Measurements from ENCODE around the gene VSTM1. TPM values are rescaled to one million over a fixed set of nuclear protein-coding genes. Genes with fewer than 3 reads are reported as not detected.

Gene VSTM1
- total RNA-seq, 6 donors from 2014 or later = 1.2 to 3.0 (median 1.7) TPM; not detected in 3

GRCh38 chr19:54077334-54077733, 13.6 kb upstream of the VSTM1 start:
- H3K4me3 ChIP-seq = no peak overlapping the region
- WGBS, 2 donors = 72 to 75% methylated on average over 5 of the region's 5 CpGs
- TF ChIP-seq EP300 (IDR thresholded peaks at IDR 0.05) (no peak), POLR2AphosphoS5 (IDR thresholded peaks at IDR 0.05) (no peak), POLR2A (IDR thresholded peaks at IDR 0.05) (no peak), CTCF (IDR thresholded peaks at IDR 0.05) (no peak)
- ATAC-seq (ENCODE audit: low FRiP score in 2 of 2) (peak in 1 of 2 donors; percentile 54), DNase-seq (no peak)
- no peaks in the 10 kb centered on the region for H3K27me3 ChIP-seq
- H3K27ac ChIP-seq = no peak overlapping the region
- no peaks in the 10 kb centered on the region for H3K36me3 ChIP-seq
- peaks cover 0 to 11% (median 6%) of the 10 kb centered on the region in 4 donors for H3K9me3 ChIP-seq
- no peaks in the 10 kb centered on the region for H3K4me1 ChIP-seq

GRCh38 chr19:54074851-54075250, 11.2 kb upstream of the VSTM1 start:
- 67 to 75% methylated on average over 9 of the region's 9 CpGs for WGBS, 2 donors
- DNase-seq (no peak), ATAC-seq (ENCODE audit: low FRiP score in 2 of 2) (no peak)
- Histone ChIP-seq H3K27ac (no peak overlapping the region), H3K36me3 (no peaks in the 10 kb centered on the region), H3K4me3 (no peak overlapping the region), H3K27me3 (no peaks in the 10 kb centered on the region), H3K9me3 (peaks cover 0 to under 1% (median 0%) of the 10 kb centered on the region in 4 donors), H3K4me1 (no peaks in the 10 kb centered on the region)
- TF ChIP-seq CTCF (IDR thresholded peaks at IDR 0.05) (no peak), POLR2AphosphoS5 (IDR thresholded peaks at IDR 0.05) (no peak)

DNA sequence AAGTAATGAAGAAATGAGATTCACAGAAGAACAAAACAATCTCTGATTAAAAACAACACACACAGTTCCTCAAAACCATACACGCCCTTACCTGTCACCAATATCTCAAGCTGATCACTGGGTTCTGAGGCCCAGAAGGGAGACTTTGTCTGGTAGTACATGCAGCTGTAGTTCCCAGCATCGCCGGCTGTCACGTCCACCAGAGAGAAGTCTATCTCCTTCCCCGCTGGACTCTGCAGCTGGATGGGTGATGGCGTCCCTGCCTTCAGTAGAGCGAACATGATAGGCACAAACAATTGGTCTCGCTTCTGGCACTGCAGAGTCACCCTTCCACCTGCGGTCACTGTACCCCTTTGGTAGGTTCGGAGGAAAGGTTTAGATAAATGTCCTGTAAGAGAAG, 10.1 kb upstream of the VSTM1 start:
- WGBS, 2 donors = 79 to 83% methylated on average over 8 to 10 of the region's 10 CpGs
- Histone ChIP-seq H3K27me3 (no peaks in the 10 kb centered on the region), H3K9me3 (peaks cover 0 to 4% (median 0%) of the 10 kb centered on the region in 4 donors), H3K27ac (no peak overlapping the region), H3K4me3 (no peak overlapping the region), H3K4me1 (no peaks in the 10 kb centered on the region), H3K36me3 (no peaks in the 10 kb centered on the region)
- TF ChIP-seq POLR2AphosphoS5 (IDR thresholded peaks at IDR 0.05) = no peak
- TF ChIP-seq CTCF (IDR thresholded peaks at IDR 0.05) = no peak
- TF ChIP-seq POLR2A (IDR thresholded peaks at IDR 0.05) = no peak
- no peak for TF ChIP-seq EP300 (IDR thresholded peaks at IDR 0.05)
- DNase-seq (no peak), ATAC-seq (ENCODE audit: low FRiP score in 2 of 2) (no peak)

GRCh38 chr19:54069470-54069869, 5.8 kb upstream of the VSTM1 start:
- Histone ChIP-seq H3K4me1 (no peaks in the 10 kb centered on the region), H3K27me3 (no peaks in the 10 kb centered on the region), H3K36me3 (no peaks in the 10 kb centered on the region), H3K9me3 (peaks cover 0 to 4% (median 0%) of the 10 kb centered on the region in 4 donors), H3K4me3 (no peak overlapping the region), H3K27ac (no peak overlapping the region)
- ATAC-seq (ENCODE audit: low FRiP score in 2 of 2) (no peak), DNase-seq (no peak)
- TF ChIP-seq POLR2A (IDR thresholded peaks at IDR 0.05) (no peak), POLR2AphosphoS5 (IDR thresholded peaks at IDR 0.05) (no peak), EP300 (IDR thresholded peaks at IDR 0.05) (no peak)
- 52 to 56% methylated on average over 5 of the region's 5 CpGs for WGBS, 2 donors

DNA sequence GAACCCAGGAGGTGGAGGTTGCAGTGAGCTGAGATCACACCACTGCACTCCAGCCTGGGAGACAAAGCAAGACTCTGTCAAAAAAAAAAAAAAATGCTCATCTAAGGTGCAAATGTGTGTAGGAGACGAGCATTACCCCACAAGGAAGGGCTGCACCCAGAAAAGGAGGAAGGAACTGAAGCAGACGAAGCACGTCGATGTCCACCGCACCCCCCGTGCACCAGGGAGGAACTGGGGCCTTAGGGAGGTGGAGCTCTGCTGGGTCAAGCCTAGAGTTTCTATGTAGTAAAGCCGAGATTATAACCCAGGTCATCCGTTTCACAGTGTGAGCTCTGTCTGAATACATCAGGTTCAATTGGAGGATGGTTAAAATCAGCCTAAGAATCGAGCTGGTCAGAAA, 1.1 kb downstream of the VSTM1 start:
- no peaks in the 10 kb centered on the region for H3K36me3 ChIP-seq
- no peaks in the 10 kb centered on the region for H3K27me3 ChIP-seq
- H3K9me3 ChIP-seq = no peaks in the 10 kb centered on the region
- TF ChIP-seq POLR2A (IDR thresholded peaks at IDR 0.05) (no peak), EP300 (IDR thresholded peaks at IDR 0.05) (no peak), POLR2AphosphoS5 (IDR thresholded peaks at IDR 0.05) (no peak), CTCF (IDR thresholded peaks at IDR 0.05) (no peak)
- WGBS, 2 donors = 36 to 40% methylated on average over 9 of the region's 9 CpGs
- no peak overlapping the region for H3K27ac ChIP-seq
- H3K4me3 ChIP-seq = no peak overlapping the region
- H3K4me1 ChIP-seq = no peaks in the 10 kb centered on the region
- ATAC-seq (ENCODE audit: low FRiP score in 2 of 2) (peak; percentile 73 to 81), DNase-seq (peak in 1 of 2 donors; percentile 64)

Data from upper lobe of left lung (tissue), 6 donors.